ENCODE measurements around the gene B3GALT6.

DNA sequence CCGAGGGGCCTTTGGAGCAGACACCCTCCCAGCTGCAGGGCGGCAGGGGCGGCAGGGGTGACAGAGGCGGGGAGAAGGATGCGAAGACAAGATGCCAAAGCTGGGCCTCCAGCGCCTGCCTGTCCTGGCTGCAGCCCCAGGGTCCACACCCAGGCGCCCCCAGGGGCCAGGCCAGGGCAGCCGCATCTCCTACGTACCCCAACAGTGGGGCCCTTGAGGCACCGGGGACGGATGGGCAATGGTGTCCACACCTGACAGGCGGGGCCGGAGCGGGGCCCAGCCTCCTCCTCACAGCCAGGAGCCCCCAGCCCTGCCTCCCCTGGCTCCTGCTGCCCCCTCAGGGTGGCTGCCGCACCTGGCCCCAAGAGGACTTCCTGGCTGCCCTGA, 7.2 kb downstream of the B3GALT6 start:
- TF ChIP-seq, protein P1, sequence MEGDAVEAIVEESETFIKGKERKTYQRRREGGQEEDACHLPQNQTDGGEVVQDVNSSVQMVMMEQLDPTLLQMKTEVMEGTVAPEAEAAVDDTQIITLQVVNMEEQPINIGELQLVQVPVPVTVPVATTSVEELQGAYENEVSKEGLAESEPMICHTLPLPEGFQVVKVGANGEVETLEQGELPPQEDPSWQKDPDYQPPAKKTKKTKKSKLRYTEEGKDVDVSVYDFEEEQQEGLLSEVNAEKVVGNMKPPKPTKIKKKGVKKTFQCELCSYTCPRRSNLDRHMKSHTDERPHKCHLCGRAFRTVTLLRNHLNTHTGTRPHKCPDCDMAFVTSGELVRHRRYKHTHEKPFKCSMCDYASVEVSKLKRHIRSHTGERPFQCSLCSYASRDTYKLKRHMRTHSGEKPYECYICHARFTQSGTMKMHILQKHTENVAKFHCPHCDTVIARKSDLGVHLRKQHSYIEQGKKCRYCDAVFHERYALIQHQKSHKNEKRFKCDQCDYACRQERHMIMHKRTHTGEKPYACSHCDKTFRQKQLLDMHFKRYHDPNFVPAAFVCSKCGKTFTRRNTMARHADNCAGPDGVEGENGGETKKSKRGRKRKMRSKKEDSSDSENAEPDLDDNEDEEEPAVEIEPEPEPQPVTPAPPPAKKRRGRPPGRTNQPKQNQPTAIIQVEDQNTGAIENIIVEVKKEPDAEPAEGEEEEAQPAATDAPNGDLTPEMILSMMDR (conservative IDR thresholded peaks at IDR 0.05 in 1 of 2, IDR thresholded peaks at IDR 0.05 in 1 of 2; ENCODE audit: low read depth in 1 of 2, low read length in 2 of 2): no peak
- TF ChIP-seq EZH2 (IDR thresholded peaks at IDR 0.05; ENCODE audit: low read length, missing control alignments): no peak

Measured in fibroblast of lung (primary cell).